ENCODE measurements around the gene CLDN9.

DNA sequence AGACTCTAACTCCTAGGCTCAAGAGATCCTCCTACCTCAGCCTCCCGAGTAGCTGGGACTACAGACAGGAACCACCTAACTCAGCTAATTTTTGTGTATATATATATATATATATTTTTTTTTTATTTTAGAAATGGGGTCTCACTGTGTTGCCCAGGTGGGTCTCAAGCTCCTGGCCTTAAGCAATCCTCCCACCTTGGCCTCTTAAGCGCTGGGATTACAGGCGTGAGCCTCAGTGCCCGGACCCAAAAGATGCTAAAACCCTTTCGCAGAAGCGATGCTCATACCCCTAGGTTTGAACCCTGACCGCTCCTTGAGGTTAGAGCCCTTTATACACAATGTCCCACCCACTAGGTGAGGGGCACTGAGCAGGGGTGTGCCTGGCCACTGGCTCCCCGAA lies 2.2 kb upstream of the CLDN9 start:
- TF ChIP-seq, protein P1, sequence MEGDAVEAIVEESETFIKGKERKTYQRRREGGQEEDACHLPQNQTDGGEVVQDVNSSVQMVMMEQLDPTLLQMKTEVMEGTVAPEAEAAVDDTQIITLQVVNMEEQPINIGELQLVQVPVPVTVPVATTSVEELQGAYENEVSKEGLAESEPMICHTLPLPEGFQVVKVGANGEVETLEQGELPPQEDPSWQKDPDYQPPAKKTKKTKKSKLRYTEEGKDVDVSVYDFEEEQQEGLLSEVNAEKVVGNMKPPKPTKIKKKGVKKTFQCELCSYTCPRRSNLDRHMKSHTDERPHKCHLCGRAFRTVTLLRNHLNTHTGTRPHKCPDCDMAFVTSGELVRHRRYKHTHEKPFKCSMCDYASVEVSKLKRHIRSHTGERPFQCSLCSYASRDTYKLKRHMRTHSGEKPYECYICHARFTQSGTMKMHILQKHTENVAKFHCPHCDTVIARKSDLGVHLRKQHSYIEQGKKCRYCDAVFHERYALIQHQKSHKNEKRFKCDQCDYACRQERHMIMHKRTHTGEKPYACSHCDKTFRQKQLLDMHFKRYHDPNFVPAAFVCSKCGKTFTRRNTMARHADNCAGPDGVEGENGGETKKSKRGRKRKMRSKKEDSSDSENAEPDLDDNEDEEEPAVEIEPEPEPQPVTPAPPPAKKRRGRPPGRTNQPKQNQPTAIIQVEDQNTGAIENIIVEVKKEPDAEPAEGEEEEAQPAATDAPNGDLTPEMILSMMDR (IDR thresholded peaks at IDR 0.05): no peak
- TF ChIP-seq POLR2A (IDR thresholded peaks at IDR 0.05) (no peak), EP300 (IDR thresholded peaks at IDR 0.05) (no peak)

All from gastroesophageal sphincter (tissue), 3 donors.